HFFc6 (cell line): ENCODE measurements around the gene DLG3. TPM values are rescaled to one million over a fixed set of nuclear protein-coding genes. Genes with fewer than 3 reads are reported as not detected.

Source experiments
- DNase-seq: peaks from one replicate; pipeline ENCODE4 v3.0.0-alpha.2; 2018
- H3K27ac Mint-ChIP-seq: 2 replicates; pipeline ENCODE4 v1.8.0; 2020; ENCODE audit warnings: mild to moderate bottlenecking, mixed read lengths
- H3K27me3 Mint-ChIP-seq: 2 replicates; pipeline ENCODE4 v1.8.0; 2021; ENCODE audit warnings: mild to moderate bottlenecking, moderate library complexity, mixed read lengths; ENCODE audit not compliant: insufficient read depth
- H3K36me3 Mint-ChIP-seq: 2 replicates; pipeline ENCODE4 v1.8.0; 2021; ENCODE audit warnings: low read depth, mixed read lengths
- H3K4me1 Mint-ChIP-seq: 2 replicates; pipeline ENCODE4 v1.8.0; 2020; ENCODE audit warnings: low read depth, mixed read lengths
- H3K4me3 Mint-ChIP-seq: 2 replicates; pipeline ENCODE4 v1.8.0; 2020; ENCODE audit warnings: mild to moderate bottlenecking, moderate library complexity, mixed read lengths
- H3K9me3 Mint-ChIP-seq: 2 replicates; pipeline ENCODE4 v1.8.0; 2020; ENCODE audit warnings: mild to moderate bottlenecking, mixed read lengths
- CTCF ChIP-seq: fragments of 200-600 bp; sonication (generic); IDR thresholded peaks from 2 replicates; pipeline ENCODE4 v1.5.0; 2021; ENCODE audit warnings: antibody characterized with exemption, mild to moderate bottlenecking
- total RNA-seq, 6 experiments: library from RNA; stranded (reverse); fragmentation: NEBNext Ultra II Directional; extraction: Animal tissue kit (Norgen Biotek cat#: 25700); gene quantifications; 2 replicates in 1 of 6; 3 replicates in 5 of 6; pipeline ENCODE4 v1.2.3, GENCODE V29; 2021

Gene DLG3
- total RNA-seq, 6 experiments from 2014 or later: 9.2 to 11.3 (median 9.8) TPM

GRCh38 chrX:70434352-70434866, 10.2 kb upstream of the DLG3 start:
- Mint-ChIP-seq H3K4me1 (peaks cover 39% of the 10 kb centered on the region), H3K36me3 (peaks cover 10% of the 10 kb centered on the region; the same call in 1 of the 2 replicates), H3K27ac (peak overlapping the region; percentile 91), H3K27me3 (no peaks in the 10 kb centered on the region), H3K4me3 (peak overlapping the region; percentile 92), H3K9me3 (no peaks in the 10 kb centered on the region)
- DNase-seq: peak; percentile 67
- no peak for TF ChIP-seq CTCF

GRCh38 chrX:70434914-70435586, 9.6 kb upstream of the DLG3 start:
- H3K27ac Mint-ChIP-seq: peak overlapping the region; percentile 83
- no peak for TF ChIP-seq CTCF
- peak; percentile 68 for DNase-seq
- H3K36me3 Mint-ChIP-seq: peaks cover 10% of the 10 kb centered on the region; the same call in 1 of the 2 replicates
- no peaks in the 10 kb centered on the region for H3K27me3 Mint-ChIP-seq
- peak overlapping the region; percentile 92 for H3K4me3 Mint-ChIP-seq
- no peaks in the 10 kb centered on the region for H3K9me3 Mint-ChIP-seq
- peaks cover 41% of the 10 kb centered on the region for H3K4me1 Mint-ChIP-seq

GRCh38 chrX:70436343-70436742, 8.3 kb upstream of the DLG3 start:
- no peak for DNase-seq
- TF ChIP-seq CTCF: peak; percentile 34; the same call in 1 of the 2 replicates
- Mint-ChIP-seq H3K27ac (peak overlapping the region; percentile 58; the same call in 1 of the 2 replicates), H3K36me3 (peaks cover 10% of the 10 kb centered on the region; the same call in 1 of the 2 replicates), H3K27me3 (no peaks in the 10 kb centered on the region; the same call in 1 of the 2 replicates), H3K4me3 (no peak overlapping the region), H3K9me3 (no peaks in the 10 kb centered on the region), H3K4me1 (peaks cover 41% of the 10 kb centered on the region)

GRCh38 chrX:70437011-70437410, 7.6 kb upstream of the DLG3 start:
- Mint-ChIP-seq H3K36me3 (peaks cover 10% of the 10 kb centered on the region; the same call in 1 of the 2 replicates), H3K27me3 (no peaks in the 10 kb centered on the region; the same call in 1 of the 2 replicates), H3K27ac (no peak overlapping the region), H3K4me1 (peaks cover 41% of the 10 kb centered on the region), H3K9me3 (no peaks in the 10 kb centered on the region), H3K4me3 (no peak overlapping the region)
- DNase-seq: no peak
- TF ChIP-seq CTCF: no peak

- Mint-ChIP-seq H3K9me3 (no peaks in the 10 kb centered on the region), H3K27me3 (no peaks in the 10 kb centered on the region; the same call in 1 of the 2 replicates), H3K27ac (no peak overlapping the region), H3K36me3 (peaks cover 10% of the 10 kb centered on the region; the same call in 1 of the 2 replicates), H3K4me1 (peaks cover 39% of the 10 kb centered on the region), H3K4me3 (no peak overlapping the region)
- TF ChIP-seq CTCF: no peak
- DNase-seq: no peak
Observed at GRCh38 chrX:70437921-70438665, 6.5 kb upstream of the DLG3 start.
